ENCODE results near the gene METTL8. TPM values are rescaled to one million over a fixed set of nuclear protein-coding genes. Genes with fewer than 3 reads are reported as not detected.
"Not testable (repeated sequence)": the region's sequence is repeated elsewhere in the genome, so short reads cannot be mapped to it uniquely, and the experiment has no call there.

The METTL8 gene
- total RNA-seq, 1 experiment from 2014 or later = 39.3 TPM

DNA sequence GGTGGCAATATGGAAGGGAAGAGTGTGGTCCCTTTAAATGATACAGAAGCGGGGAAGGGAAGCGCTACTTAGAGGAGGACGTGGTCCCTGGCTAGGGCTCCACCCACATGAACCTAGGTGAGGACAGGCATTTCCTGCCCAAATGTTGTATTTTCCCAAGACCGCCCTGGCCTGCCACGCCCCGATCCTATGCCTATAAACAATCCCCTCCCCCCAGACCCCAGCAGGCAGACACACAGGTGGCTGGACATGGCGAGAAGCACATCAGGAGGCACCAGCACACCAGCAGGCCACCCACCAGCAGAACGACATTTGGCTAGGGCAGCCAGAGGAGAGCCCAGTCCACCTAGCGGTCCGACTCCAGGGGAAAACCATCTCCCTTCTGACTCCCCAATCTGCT is 47.2 kb downstream of the METTL8 start:
- DNase-seq (ENCODE audit: low read depth, low spot score) = no peak
- in situ Hi-C loops (cut with HindIII; ENCODE audit: low pct_unique_long_range_greater_than_20kb, low sequenced_read_pairs) = no loop called here

DNA sequence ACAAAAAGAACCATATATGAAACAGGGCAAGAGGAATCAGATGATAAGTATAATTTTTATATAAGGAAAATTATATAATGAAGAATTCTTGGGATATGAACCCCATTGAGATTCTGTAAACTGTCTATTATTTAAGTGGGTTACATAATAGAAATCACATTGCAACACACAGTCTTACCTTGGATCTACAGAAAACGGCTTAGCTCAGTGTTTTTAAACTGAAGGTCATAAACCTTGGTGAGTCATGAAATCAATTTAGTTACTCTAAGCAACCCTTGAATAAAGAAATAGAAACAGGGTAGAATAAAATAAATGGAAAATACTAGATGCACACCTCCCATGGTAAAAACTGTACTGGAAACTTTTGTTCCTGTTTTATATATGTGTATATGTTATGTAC is 50.7 kb downstream of the METTL8 start:
- in situ Hi-C loops (cut with HindIII; ENCODE audit: low pct_unique_long_range_greater_than_20kb, low sequenced_read_pairs) = no loop called here
- DNase-seq (ENCODE audit: low read depth, low spot score) = no peak

DNA sequence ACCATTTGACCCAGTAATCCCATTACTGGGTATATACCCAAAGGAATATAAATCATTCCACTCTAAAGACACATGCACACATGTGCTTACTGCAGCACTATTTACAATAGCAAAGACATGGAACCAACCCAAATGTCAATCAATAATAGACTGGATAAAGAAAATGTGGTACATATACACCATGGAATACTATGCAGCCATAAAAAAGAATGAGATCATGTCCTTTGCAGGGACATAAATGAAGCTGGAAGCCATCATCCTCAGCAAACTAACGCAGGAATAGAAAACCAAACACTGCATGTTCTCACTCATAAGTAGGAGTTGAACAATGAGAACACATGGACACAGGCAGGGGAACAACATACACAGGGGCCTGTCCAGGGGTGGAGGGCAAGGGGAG is 51.6 kb downstream of the METTL8 start:
- DNase-seq (ENCODE audit: low read depth, low spot score); in situ Hi-C loops (cut with HindIII; ENCODE audit: low pct_unique_long_range_greater_than_20kb, low sequenced_read_pairs): not testable (repeated sequence)

DNA sequence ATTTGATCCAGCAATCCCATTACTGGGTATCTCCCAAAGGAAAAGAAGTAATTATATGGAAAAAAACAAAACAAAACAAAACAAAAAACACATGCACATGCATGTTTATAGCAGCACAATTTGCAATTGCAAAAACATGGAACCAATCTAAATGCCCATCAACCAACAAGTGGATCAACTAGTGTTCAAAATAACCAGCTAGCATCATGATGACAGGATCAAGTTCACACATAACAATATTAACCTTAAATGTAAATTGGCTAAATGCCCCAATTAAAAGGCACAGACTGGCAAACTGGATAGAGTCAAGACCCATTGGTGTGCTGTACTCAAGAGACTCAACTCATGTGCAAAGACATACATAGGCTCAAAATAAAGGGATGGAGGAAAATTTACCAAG is 55.9 kb downstream of the METTL8 start:
- in situ Hi-C loops (cut with HindIII; ENCODE audit: low pct_unique_long_range_greater_than_20kb, low sequenced_read_pairs); DNase-seq (ENCODE audit: low read depth, low spot score): not testable (repeated sequence)

DNA sequence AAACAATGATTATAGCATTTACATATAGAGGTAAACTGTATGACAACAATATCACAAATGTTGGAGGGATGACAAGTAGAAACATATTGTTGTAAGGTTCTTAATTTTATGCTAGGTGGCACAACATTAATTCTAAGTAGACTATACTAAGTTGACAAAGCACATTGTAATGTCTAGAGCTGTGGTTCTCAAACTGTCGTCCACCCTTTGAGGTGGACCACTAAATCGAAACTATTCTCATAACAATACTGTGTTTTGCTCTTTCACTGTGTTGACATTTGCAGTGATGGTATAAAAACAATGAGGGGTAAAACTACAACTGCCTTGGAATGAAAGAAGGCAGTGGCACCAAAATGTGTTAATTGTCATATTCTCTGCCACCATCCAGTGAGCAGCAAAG is 66.1 kb downstream of the METTL8 start:
- in situ Hi-C loops (cut with HindIII; ENCODE audit: low pct_unique_long_range_greater_than_20kb, low sequenced_read_pairs) = no loop called here

DNA sequence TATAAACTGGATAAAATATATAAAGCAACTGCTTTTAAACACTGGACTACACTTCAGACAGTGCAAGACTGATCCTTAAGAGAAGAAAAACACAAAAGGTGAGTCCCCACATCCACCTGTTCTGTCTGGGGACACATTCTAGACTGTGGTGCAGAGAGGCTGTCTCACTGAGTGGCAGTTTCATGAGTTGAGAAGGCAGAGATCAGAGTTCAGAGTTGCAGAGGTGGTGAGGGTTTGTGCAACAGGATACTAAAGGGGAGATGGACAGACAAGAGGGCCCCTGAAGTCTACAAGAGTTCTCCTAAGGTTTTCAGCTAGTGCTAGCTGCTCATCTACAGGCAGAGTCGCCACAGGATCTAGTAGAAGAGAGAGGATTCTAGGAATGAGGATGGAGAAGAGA is 68.0 kb downstream of the METTL8 start:
- no peak for DNase-seq (ENCODE audit: low read depth, low spot score)
- in situ Hi-C loops (cut with HindIII; ENCODE audit: low pct_unique_long_range_greater_than_20kb, low sequenced_read_pairs) = no loop called here

More for the DNA sequence above, 66.1 kb downstream of the METTL8 start:
- DNase-seq (ENCODE audit: low read depth, low spot score) = no peak

DNA sequence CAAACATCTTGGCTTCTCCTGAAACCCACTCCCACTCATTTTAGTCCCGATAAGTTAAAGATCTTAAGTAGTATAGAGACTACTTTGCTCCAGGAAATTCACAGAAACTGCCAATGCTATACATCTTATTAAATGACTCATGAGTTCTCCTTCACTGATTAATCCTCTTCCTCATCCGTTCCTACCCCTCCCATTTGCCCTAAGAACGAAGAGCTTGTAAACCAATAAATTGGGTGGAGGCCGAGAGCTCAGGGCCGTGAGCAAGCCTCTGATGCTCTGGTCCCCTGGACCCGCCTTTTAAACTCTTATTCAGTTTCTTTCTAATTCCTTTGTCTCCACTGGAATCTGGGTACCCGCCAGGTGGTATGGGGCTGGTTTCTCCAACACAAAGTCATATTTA is 68.6 kb downstream of the METTL8 start:
- in situ Hi-C loops (cut with HindIII; ENCODE audit: low pct_unique_long_range_greater_than_20kb, low sequenced_read_pairs) = no loop called here
- DNase-seq (ENCODE audit: low read depth, low spot score) = no peak

DNA sequence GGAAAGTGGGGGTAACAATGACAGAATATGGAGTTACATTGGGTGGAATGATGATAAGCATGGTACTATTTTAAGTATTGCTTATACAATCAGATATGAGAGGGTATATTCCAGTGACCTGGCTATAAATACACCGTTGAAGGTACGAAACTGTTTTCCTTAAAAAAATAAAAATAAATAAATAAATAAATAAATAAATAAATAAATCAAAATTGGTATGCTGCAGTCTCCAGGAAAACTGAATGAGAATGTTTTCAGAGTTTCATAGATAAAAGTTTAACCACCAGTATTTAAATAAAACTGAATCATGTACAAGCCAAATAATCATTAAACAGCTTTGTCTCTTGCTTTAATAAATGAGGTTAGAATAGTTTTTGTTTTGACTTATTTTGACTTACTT is 71.4 kb downstream of the METTL8 start:
- in situ Hi-C loops (cut with HindIII; ENCODE audit: low pct_unique_long_range_greater_than_20kb, low sequenced_read_pairs) = no loop called here
- DNase-seq (ENCODE audit: low read depth, low spot score) = no peak

DNA sequence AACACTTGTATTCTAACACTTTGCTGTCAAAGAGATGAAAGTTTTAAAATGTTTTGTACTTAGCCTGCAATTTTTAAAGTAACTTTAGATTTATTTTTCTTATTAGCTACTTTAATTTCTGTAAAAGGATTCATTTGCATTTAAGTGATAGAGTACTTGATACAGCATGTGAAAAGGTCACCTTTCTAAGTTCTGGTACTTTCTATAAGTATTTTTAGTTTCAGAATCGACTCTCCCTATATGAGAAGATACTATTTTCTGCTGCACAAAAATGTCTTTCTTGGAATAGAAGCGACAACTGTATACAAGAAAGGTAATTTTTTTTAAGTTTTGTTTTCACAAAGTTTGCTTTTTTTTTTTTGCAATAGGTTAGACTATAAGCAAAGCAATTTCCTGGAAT is 72.9 kb downstream of the METTL8 start:
- no peak for DNase-seq (ENCODE audit: low read depth, low spot score)
- in situ Hi-C loops (cut with HindIII; ENCODE audit: low pct_unique_long_range_greater_than_20kb, low sequenced_read_pairs) = no loop called here

DNA sequence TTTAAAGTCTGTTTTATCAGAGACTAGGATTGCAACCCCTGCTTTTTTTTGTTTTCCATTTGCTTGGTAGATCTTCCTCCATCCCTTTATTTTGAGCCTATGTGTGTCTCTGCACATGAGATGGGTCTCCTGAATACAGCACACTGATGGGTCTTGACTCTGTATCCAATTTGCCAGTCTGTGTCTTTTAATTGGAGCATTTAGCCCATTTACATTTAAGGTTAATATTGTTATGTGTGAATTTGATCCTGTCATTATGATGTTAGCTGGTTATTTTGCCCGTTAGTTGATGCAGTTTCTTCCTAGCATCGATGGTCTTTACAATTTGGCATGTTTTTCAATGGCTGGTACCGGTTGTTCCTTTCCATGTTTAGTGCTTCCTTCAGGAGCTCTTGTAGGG is 80.0 kb downstream of the METTL8 start:
- in situ Hi-C loops (cut with HindIII; ENCODE audit: low pct_unique_long_range_greater_than_20kb, low sequenced_read_pairs); DNase-seq (ENCODE audit: low read depth, low spot score): not testable (repeated sequence)

DNA sequence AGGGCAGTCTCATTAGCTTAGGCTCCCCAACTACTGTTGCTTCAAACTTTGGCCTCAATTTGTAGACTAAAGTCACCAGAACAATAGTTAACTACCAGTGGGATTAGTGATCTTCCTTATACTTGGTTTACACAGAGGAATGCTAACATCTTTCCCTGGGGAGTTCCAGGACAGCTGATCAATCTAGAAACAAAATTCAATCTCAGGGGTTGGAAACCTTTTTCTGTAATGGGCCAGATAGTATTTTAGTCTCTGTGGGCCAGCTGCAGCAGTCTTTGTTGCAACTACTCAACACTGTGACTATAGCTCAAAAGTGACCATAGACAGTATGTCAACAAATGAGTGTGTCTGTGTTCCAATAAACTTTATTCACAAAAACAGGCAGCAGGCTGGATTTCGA is 85.7 kb downstream of the METTL8 start:
- no peak for DNase-seq (ENCODE audit: low read depth, low spot score)
- in situ Hi-C loops (cut with HindIII; ENCODE audit: low pct_unique_long_range_greater_than_20kb, low sequenced_read_pairs) = no loop called here

DNA sequence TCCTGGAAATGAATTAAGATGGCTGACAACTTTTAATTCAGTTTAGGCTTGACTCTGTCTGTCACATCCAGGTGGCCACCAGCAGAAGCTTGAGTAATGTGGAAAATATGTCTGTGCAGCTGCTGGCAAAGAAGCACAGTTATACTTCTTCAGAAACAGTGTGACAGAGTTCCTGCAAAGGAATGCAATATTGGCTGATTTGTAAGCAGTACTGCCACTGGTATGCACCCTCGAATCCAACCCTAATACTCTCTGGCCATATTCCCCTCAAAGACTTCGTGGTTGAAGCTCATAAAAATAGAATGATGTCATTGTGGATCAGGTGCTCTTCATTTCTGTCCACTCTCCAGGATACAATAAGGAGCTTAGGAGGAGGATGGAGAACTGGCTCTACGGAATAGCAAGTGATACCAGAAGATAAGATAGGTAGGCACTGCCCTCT is 86.2 kb downstream of the METTL8 start:
- no peak for DNase-seq (ENCODE audit: low read depth, low spot score)
- in situ Hi-C loops (cut with HindIII; ENCODE audit: low pct_unique_long_range_greater_than_20kb, low sequenced_read_pairs) = no loop called here

DNA sequence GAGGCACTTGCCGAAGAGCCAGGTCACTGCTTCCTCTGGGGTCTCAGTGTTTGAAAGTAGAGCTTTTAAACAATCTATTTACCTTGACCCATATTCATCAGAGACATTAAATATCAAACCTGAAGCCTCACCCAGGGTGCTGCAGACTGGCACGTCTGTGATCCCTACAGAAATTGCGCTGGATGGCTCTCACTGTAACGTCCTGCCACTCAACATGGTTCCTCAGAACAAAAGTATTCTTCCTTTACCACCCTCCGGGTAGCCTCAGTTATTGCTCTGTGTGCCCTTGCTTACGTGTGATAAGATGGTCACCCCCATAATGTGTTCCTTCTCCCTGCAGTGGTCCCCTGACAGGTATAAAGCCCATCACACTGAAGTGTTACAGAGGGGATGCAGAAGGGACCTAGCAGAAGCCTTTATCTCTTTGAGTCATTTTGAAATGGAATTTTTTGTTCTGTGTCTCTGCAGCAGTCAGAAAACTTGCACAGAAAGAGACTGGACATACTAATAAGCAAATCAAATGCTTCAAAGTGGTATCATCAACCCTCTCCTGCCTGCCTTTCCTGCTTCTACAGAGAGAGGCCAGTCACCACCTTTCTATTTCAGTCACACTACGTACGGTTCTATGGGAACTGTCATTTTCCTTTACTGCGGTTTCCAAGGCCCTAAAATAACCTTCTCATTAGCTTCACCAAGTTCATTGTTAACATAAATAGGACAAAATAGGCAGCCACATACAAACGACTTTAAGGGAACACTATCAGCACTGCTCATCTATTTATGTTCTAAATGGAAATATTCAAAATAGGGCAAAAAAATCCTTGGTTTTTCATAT is 86.8 kb downstream of the METTL8 start:
- in situ Hi-C loops (cut with HindIII; ENCODE audit: low pct_unique_long_range_greater_than_20kb, low sequenced_read_pairs) = no loop called here
- no peak for DNase-seq (ENCODE audit: low read depth, low spot score)

DNA sequence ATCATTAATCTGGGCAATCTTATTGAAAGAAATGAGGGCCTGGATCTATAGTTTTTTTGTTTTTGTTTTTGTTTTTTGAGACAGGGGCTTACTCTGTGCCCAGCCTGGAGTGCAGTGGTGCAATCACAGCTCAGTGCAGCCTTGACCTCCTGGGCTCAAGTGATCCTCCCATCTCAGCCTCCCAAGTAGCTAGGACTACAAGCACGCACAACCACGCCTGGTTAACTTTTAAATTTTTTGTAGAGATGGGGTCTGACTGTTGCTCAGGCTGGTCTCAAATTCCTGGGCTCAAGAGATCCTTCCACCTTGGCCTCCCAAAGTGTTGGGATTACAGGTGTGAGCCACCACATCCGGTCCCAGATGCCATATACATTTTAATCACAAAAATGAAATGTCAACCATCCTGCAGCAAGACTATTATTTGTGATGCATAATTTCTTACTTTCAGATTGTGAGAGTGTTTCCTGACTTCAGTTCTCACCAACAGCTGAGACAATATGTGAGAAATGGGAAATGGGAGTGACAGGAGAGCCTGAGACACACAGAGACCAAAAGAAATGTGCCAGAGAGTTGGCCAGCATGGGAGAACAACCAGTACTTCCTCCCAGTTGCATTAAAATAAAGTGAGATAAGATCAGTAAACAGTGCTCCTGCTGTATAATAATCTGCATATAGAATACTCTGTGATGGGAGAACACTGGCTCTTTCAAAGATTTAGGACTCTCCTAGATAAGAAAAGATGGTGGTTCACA is 87.6 kb downstream of the METTL8 start:
- no peak for DNase-seq (ENCODE audit: low read depth, low spot score)
- in situ Hi-C loops (cut with HindIII; ENCODE audit: low pct_unique_long_range_greater_than_20kb, low sequenced_read_pairs) = no loop called here

DNA sequence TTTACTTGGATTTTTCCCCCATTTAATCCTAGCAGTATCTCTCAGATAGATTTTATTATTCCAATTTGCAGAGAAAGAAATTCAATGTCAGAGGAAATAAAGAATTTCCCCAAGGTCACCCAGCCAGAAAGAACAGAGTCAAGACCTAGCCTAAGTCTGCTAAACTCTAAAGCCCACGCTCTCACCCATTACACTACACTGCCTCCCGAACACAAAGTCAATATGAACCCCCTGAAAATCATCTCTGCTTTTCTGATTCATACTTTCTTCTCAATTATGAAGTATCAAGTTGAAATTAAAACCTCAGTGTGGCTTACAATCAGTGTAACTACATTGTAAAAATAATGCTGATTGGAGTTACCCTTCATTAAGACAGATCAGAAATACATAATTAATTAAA is 89.6 kb downstream of the METTL8 start:
- in situ Hi-C loops (cut with HindIII; ENCODE audit: low pct_unique_long_range_greater_than_20kb, low sequenced_read_pairs) = no loop called here

DNA sequence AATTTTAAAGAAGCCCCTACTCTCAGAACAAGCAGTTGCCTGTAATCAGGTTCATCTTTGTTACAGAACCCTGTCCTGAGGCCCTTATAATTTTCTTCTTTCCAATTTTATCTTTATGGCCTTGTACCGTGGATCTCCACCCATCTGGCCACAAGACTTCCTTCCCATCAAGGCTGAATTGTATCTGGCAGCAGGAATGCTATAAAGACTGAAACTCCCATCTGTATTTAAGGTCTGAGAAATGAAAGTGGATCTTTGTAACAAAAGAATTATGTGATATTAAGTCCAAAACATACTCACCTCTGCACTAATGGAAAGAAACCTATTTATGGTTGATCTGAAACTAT is 91.8 kb downstream of the METTL8 start:
- in situ Hi-C loops (cut with HindIII; ENCODE audit: low pct_unique_long_range_greater_than_20kb, low sequenced_read_pairs) = no loop called here
- peak; percentile 37 for DNase-seq (ENCODE audit: low read depth, low spot score)

More for the DNA sequence above, 89.6 kb downstream of the METTL8 start:
- no peak for DNase-seq (ENCODE audit: low read depth, low spot score)

DNA sequence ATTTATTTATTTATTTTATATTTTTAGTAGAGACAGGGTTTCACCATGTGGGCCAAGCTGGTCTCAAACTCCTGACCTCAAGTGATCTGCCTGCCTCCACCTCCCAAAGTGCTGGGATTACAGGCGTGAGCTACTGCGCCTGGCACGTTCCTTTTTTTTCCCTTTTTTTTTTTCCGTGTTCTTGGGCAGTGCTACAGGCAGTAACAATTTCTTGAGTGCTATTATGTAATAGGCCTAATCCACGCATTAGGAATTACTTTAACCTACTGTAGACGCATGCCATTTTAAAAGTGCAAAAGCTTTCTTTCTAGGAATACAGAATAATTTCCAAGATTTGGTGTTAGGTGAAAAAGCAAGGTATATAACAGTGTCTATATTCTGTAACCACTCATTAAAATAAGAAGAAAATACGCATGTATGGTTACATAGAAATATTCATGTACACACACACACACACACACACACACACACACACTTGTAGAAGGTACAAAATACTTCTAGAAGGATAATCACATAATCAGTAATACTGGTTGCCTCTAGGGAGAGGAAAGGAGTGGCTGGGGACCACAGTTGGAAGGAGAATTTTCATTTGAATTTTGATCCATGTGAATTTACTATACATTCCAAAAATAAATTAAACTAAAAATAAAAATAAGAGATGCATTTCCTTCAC is 92.3 kb downstream of the METTL8 start:
- DNase-seq (ENCODE audit: low read depth, low spot score) = no peak
- in situ Hi-C loops (cut with HindIII; ENCODE audit: low pct_unique_long_range_greater_than_20kb, low sequenced_read_pairs) = no loop called here

DNA sequence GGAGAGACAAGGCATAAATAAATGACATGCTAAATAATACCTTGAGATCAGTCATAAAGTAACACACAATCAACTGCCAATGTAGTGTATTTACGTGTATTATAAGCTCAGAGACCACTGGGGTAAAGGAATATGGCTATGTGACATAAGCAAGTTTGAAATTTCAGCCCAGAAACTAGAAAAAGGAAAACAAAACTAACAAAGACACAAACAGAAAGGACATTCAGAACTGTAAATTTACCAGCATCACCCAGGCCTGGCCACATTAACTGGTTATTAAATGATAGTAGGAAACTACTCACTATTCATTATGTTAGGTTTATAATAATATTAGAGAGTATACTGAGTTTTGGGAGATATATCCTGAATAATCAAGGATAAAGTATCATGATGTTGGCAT is 98.8 kb downstream of the METTL8 start:
- no peak for DNase-seq (ENCODE audit: low read depth, low spot score)
- in situ Hi-C loops (cut with HindIII; ENCODE audit: low pct_unique_long_range_greater_than_20kb, low sequenced_read_pairs) = no loop called here

Measured in SK-MEL-5 (cell line).